Neural cell (in vitro differentiated cells): Measurements from ENCODE around the gene DPYD. TPM values are rescaled to one million over a fixed set of nuclear protein-coding genes. Genes with fewer than 3 reads are reported as not detected.

ENCODE experiments used
- H2AFZ ChIP-seq: fragments of 200-600, 300-800 bp; sonication (generic), shearing (Covaris generic); 2 replicates; pipeline ENCODE4 v1.6.0; 2014; ENCODE audit warnings: low read depth, mild to moderate bottlenecking, antibody characterized with exemption, low read length, moderate library complexity
- H3F3A ChIP-seq: fragments of 200-600 bp; shearing (Covaris generic); 2 replicates; pipeline ENCODE4 v1.6.1; 2016; ENCODE audit warnings: mild to moderate bottlenecking, moderate library complexity, mixed read lengths, antibody characterized with exemption, low read length; ENCODE audit not compliant: insufficient read depth, poor library complexity, severe bottlenecking
- H3K27ac ChIP-seq: fragments of 200-600, 300-800 bp; sonication (generic), shearing (Covaris generic); 2 replicates; pipeline ENCODE4 v1.5.1; 2014; ENCODE audit warnings: mild to moderate bottlenecking, low read length, moderate library complexity
- H3K27me3 ChIP-seq: fragments of 300-800, 200-600 bp; sonication (generic), shearing (Covaris generic); 2 replicates; pipeline ENCODE4 v1.6.0; 2014; ENCODE audit warnings: mild to moderate bottlenecking, low read depth, low read length, moderate library complexity; ENCODE audit not compliant: insufficient read depth
- H3K36me3 ChIP-seq: fragments of 300-800, 200-600 bp; sonication (generic), shearing (Covaris generic); 2 replicates; pipeline ENCODE4 v1.5.1; 2014; ENCODE audit warnings: mild to moderate bottlenecking, antibody characterized with exemption, low read length, moderate library complexity; ENCODE audit not compliant: insufficient read depth
- H3K4me2 ChIP-seq: fragments of 300-800, 200-600 bp; sonication (generic), shearing (Covaris generic); 2 replicates; pipeline ENCODE4 v1.6.0; 2014; ENCODE audit warnings: mild to moderate bottlenecking, low read length
- H3K4me3 ChIP-seq: fragments of 300-800, 200-600 bp; sonication (generic), shearing (Covaris generic); 2 replicates; pipeline ENCODE4 v1.5.1; 2014; ENCODE audit warnings: mild to moderate bottlenecking, low read length, moderate library complexity
- H3K79me2 ChIP-seq: fragments of 200-600 bp; shearing (Covaris generic); replicated peaks from 2 replicates; pipeline ENCODE4 v1.6.0; 2014; ENCODE audit warnings: mild to moderate bottlenecking, low read length, moderate library complexity; ENCODE audit not compliant: insufficient read depth
- H3K9ac ChIP-seq: fragments of 300-800, 200-600 bp; sonication (generic), shearing (Covaris generic); 2 replicates; pipeline ENCODE4 v1.6.1; 2016; ENCODE audit warnings: mild to moderate bottlenecking, low read length, mixed read lengths
- H3K9me2 ChIP-seq: fragments of 200-600 bp; shearing (Covaris generic); 2 replicates; pipeline ENCODE4 v1.6.1; 2016; ENCODE audit warnings: mild to moderate bottlenecking, low read length, mixed read lengths; ENCODE audit not compliant: insufficient read depth
- H3K9me3 ChIP-seq: fragments of 200-600, 300-800 bp; sonication (generic), shearing (Covaris generic); 2 replicates; pipeline ENCODE4 v1.6.1; 2016; ENCODE audit warnings: mild to moderate bottlenecking, mixed run types, low read length, moderate library complexity, mixed read lengths
- H4K20me1 ChIP-seq: fragments of 200-600 bp; shearing (Covaris generic); 2 replicates; pipeline ENCODE4 v1.6.1; 2016; ENCODE audit warnings: mild to moderate bottlenecking, mixed run types; ENCODE audit not compliant: insufficient read depth
- CTCF ChIP-seq: fragments of 450-650 bp; IDR thresholded peaks from 2 replicates; pipeline ENCODE4 v1.5.1; 2014; ENCODE audit warnings: antibody characterized with exemption, mild to moderate bottlenecking, moderate library complexity; ENCODE audit not compliant: poor library complexity, severe bottlenecking
- EP300 ChIP-seq: fragments of 450-650 bp; conservative IDR thresholded peaks from 2 replicates; pipeline ENCODE4 v1.6.1; 2014; ENCODE audit warnings: antibody characterized with exemption, mild to moderate bottlenecking, moderate library complexity; ENCODE audit not compliant: poor library complexity, severe bottlenecking
- EZH2 ChIP-seq: fragments of 200-600, 300-800 bp; shearing (Covaris generic), sonication (generic); IDR thresholded peaks from 2 replicates; pipeline ENCODE4 v1.6.1; 2014; ENCODE audit warnings: antibody characterized with exemption, low read length, borderline replicate concordance, mild to moderate bottlenecking; ENCODE audit not compliant: insufficient read depth, poor library complexity, severe bottlenecking
- MXI1 ChIP-seq: fragments of 450-650 bp; conservative IDR thresholded peaks from 2 replicates; pipeline ENCODE4 v1.6.1; 2014; ENCODE audit warnings: antibody characterized with exemption, mild to moderate bottlenecking; ENCODE audit not compliant: poor library complexity, severe bottlenecking
- POLR2AphosphoS5 ChIP-seq: IDR thresholded peaks from 2 replicates; pipeline ENCODE4 v1.6.1; 2012
- RAD21 ChIP-seq: fragments of 450-650 bp; conservative IDR thresholded peaks from 2 replicates; pipeline ENCODE4 v1.6.1; 2014; ENCODE audit warnings: antibody characterized with exemption, mild to moderate bottlenecking, moderate library complexity
- REST ChIP-seq: IDR thresholded peaks from 2 replicates; pipeline ENCODE4 v1.6.1; 2012; ENCODE audit warnings: borderline replicate concordance
- SMC3 ChIP-seq: fragments of 450-650 bp; conservative IDR thresholded peaks from 2 replicates; pipeline ENCODE4 v1.6.1; 2014; ENCODE audit warnings: antibody characterized with exemption, mild to moderate bottlenecking, moderate library complexity; ENCODE audit not compliant: poor library complexity
- TAF1 ChIP-seq: IDR thresholded peaks from 2 replicates; pipeline ENCODE4 v1.6.1; 2012; ENCODE audit warnings: low read depth
- polyA plus RNA-seq: library from polyadenylated mRNA; depleted of rRNA; stranded (reverse); fragments of >200 nt; gene quantifications from 2 replicates; pipeline ENCODE4 v1.2.3, GENCODE V29; 2014

Gene DPYD
- polyA plus RNA-seq, 1 donor from 2014 or later, result 6.7 TPM

GRCh38 chr1:97619706-97620105, 301.1 kb downstream of the DPYD start:
- H3K4me3 ChIP-seq, result no peak overlapping the region
- H2AFZ ChIP-seq, result no peak overlapping the region
- no peaks in the 10 kb centered on the region for H3K27me3 ChIP-seq
- H3K27ac ChIP-seq, result no peak overlapping the region
- H3K9me3 ChIP-seq, result no peaks in the 10 kb centered on the region
- H3K36me3 ChIP-seq, result no peaks in the 10 kb centered on the region
- H3K9ac ChIP-seq, result no peak overlapping the region
- no peaks in the 10 kb centered on the region for H4K20me1 ChIP-seq
- no peak for TF ChIP-seq POLR2AphosphoS5
- TF ChIP-seq TAF1, result no peak
- TF ChIP-seq RAD21, result no peak
- no peak for TF ChIP-seq CTCF
- TF ChIP-seq SMC3, result no peak
- TF ChIP-seq EZH2, result no peak
- TF ChIP-seq MXI1, result no peak
- no peak for TF ChIP-seq REST
- TF ChIP-seq EP300, result no peak
- H3F3A ChIP-seq, result no peaks in the 10 kb centered on the region
- no peak overlapping the region for H3K4me2 ChIP-seq
- H3K79me2 ChIP-seq, result no peaks in the 10 kb centered on the region
- no peaks in the 10 kb centered on the region for H3K9me2 ChIP-seq

GRCh38 chr1:97610748-97611147, 310.1 kb downstream of the DPYD start:
- TF ChIP-seq SMC3 (no peak), EP300 (no peak), TAF1 (no peak), MXI1 (no peak), CTCF (no peak), EZH2 (no peak), RAD21 (no peak), POLR2AphosphoS5 (no peak), REST (no peak)
- Histone ChIP-seq H3K4me3 (no peak overlapping the region), H3K4me2 (no peak overlapping the region), H3K9ac (no peak overlapping the region), H4K20me1 (no peaks in the 10 kb centered on the region), H3K27ac (no peak overlapping the region), H3F3A (no peaks in the 10 kb centered on the region), H3K9me2 (no peaks in the 10 kb centered on the region), H3K27me3 (no peaks in the 10 kb centered on the region), H2AFZ (no peak overlapping the region), H3K79me2 (no peaks in the 10 kb centered on the region), H3K36me3 (no peaks in the 10 kb centered on the region), H3K9me3 (no peaks in the 10 kb centered on the region)
